22Rv1 (cell line): ENCODE data around the gene ENOSF1.

Experiments
- ZFX ChIP-seq: fragments of 450-650 bp; IDR thresholded peaks from 2 replicates; pipeline ENCODE4 v1.6.1; 2017; ENCODE audit warnings: antibody characterized with exemption, borderline replicate concordance
- TF ChIP-seq, protein P1 (sequence below): fragments of 450-650 bp; IDR thresholded peaks from 2 replicates; pipeline ENCODE4 v1.5.1; 2017; ENCODE audit warnings: mild to moderate bottlenecking

DNA sequence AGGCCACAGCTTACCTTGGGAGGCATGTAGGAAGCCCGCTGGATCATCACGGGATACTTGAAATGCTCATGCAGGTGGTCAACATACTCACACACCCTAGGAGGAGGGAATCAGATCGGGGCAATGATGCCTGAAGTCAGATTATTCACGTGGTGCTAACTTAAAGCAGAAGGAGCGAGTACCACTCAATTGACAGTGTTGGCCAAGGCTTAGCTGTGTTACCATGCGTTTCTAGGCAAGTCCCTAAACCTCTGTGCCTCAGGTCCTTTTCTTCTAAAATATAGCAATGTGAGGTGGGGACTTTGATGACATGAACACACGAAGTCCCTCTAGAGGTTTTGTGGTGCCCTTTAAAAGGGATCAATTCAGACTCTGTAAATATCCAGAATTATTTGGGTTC lies 37.1 kb downstream of the ENOSF1 start:
- TF ChIP-seq, protein P1, sequence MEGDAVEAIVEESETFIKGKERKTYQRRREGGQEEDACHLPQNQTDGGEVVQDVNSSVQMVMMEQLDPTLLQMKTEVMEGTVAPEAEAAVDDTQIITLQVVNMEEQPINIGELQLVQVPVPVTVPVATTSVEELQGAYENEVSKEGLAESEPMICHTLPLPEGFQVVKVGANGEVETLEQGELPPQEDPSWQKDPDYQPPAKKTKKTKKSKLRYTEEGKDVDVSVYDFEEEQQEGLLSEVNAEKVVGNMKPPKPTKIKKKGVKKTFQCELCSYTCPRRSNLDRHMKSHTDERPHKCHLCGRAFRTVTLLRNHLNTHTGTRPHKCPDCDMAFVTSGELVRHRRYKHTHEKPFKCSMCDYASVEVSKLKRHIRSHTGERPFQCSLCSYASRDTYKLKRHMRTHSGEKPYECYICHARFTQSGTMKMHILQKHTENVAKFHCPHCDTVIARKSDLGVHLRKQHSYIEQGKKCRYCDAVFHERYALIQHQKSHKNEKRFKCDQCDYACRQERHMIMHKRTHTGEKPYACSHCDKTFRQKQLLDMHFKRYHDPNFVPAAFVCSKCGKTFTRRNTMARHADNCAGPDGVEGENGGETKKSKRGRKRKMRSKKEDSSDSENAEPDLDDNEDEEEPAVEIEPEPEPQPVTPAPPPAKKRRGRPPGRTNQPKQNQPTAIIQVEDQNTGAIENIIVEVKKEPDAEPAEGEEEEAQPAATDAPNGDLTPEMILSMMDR = no peak
- TF ChIP-seq ZFX = no peak
